ENCODE data around the gene UQCR10. TPM values are rescaled to one million over a fixed set of nuclear protein-coding genes. Genes with fewer than 3 reads are reported as not detected.

Gene UQCR10
- polyA plus RNA-seq, 3 donors: 135 to 165 (median 142) TPM

DNA sequence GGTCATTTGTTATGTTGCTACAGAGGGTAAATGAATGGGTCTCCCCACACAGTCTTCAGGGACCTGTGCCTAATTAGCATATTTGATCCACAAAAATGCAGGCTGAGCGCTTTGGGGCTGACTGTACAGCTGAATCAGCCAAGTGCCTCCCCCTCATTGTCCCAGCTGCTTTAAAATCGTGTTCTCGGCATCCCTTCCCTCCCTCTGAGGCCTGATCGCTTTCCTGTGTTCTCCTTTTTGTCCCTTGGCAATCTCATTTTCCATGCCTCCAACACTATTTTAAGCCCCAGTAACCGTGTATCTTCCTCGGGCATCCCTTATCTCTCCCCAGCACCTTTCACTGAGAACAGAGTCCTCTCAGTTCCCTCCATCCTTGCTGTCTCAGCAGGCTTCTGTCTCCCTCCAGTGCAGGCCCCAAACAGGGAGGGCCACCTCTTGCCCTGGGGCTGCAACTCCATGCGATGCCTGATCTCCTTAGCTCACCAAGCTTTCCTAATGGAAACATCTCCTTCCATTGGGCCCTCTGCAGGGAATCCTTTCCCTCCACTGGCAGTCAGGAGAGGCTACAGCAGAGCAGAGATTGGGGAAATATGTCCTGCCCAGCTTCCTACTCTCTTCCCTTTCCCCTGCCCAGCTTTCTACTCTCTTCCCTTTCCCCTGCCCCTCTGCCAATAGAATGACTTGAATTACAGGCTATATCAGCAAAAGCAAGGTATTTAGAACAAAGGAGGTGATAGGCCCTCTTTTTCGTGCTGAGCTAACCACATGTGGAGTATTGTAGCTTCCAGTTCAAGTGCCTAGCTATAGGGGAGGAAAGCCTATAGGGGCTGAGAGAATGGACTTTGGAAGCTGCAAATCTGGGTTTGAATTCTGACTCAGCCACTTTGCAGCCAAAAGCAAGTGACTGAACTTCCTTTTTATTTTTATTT, 13.8 kb downstream of the UQCR10 start:
- no peak for DNase-seq (ENCODE audit: extremely low read depth in 1 of 11, low read depth in 9 of 11, low spot score in 4 of 11)

DNA sequence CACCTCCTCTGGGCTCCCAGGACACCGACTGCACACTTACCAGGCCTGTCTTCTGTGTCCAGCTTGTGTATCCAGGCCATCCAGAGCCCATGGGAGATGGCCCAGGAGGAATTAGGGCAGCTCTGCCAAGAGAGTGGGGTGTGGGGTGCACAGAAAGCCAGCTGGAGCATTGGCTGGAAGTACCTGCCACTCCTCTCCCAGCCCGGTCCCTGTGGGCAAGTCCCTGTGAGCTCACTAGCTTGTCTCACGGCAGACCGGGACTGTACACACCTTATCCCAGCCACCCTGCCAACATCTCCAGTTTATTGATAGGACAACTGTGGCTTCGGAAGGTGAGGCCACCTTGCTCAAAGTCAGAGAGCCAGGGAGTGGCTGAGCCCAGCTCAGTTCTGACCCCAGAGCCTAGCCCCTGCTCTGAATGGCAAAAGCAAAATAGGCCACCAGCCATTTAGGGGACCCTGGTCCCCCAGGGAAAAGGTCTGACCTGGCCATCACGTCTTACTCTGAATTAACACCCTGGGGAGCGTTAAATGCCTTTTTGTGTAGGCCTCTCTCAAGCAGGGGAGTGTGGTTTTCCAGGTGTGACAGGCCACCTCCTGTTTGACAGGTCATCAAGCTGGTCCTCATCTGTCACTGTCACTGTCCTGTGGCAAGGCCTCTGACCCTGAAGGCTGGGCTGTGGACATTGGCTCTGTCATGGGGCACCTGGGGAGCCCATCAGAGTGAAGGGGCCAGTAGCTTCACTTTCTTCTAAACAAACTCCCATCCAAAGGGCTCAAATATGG, 15.1 kb downstream of the UQCR10 start:
- no peak for DNase-seq (ENCODE audit: extremely low read depth in 1 of 11, low read depth in 9 of 11, low spot score in 4 of 11)

DNA sequence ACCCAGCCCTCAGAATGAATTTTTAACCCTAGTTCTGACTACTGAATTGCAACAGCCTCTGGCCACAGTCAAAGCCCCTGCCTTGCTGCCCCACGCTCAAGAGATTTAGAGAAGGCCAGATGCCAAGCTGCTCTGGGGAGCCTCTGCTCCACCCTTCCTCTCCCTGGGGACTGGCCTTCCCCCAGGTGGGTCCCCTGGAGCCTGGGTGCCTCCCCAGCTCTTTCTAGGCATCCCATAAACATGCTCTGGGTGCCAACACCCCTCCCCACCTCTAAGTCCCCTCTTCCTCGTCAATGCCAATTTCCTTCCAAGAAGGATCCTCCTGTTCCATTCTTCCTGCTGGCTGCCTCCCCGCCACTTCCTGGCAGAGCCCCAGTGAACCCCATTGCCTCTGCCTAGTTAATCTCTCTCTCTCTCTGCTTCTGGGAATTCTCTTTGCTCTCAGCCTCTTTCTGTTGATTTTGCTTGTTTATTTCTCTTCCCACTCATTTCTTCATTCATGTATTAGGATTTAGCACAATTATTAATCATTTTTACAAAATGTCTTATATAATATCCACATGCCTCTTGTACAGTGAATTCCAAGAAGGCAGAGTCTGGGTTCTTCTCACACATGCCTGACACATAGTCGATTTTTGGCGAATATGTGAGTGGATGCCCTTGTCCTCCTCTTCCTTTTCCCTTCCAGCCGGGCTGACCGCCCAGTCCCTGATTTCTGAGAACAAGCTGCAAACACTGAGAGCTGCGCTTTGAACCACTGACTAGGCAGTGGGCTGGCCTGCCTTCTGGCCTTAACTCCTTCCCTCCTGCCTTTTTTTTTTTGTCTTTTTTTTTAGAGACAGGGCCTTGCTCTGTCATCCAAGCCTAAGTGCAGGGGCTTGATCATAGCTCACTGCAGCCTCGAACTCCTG, 17.5 kb downstream of the UQCR10 start:
- DNase-seq (ENCODE audit: extremely low read depth in 1 of 11, low read depth in 9 of 11, low spot score in 4 of 11): no peak

DNA sequence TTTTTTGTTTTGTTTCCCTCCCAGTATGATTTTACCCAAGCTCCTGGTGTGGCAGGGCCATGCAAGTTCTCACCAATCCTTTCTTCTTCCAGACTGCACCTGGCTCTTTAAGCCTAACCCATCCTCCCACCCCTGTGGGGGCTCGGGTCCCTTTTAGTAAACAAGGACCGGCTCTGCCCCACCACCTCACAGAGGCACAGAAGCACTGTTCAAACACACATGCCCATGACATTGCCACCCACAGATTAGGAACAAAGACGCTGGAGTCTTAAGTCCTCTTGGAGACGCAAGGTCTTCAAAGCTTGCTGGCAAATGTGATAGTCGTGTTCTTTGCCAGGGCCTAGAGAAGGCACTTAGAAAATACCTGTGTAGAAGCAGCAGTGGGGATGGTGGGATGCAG, 18.9 kb downstream of the UQCR10 start:
- DNase-seq (ENCODE audit: extremely low read depth in 1 of 11, low read depth in 9 of 11, low spot score in 4 of 11): no peak

DNA sequence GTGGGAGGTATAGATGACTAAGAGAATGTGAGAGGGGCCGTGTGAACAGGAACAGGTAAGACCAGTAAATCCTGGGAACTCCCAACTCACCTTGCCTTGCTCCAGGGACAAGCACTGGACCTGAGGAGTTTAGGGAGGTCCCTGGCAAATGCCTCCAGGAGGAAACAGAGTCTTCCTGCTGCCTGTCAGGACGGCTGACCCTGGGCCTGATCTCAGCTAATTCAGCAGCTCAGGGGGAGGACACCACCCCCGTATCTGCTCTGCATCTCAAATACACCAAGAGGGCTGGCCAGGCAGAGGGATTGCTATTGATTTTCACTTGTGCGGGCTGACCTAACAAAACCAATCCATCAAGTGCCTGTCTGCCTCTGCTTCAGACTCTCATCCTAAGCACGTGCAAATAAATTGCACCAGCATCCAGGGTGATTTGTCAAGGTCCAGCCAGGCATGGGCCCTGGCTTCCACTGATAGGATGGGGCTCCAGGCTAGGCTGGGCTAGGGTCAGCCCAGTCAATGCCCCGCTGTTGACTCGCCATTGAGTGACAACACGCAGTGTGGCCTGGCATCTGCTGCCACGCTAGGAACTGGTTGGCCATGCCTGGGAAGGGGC, 20.3 kb downstream of the UQCR10 start:
- DNase-seq (ENCODE audit: extremely low read depth in 1 of 11, low read depth in 9 of 11, low spot score in 4 of 11): no peak

DNA sequence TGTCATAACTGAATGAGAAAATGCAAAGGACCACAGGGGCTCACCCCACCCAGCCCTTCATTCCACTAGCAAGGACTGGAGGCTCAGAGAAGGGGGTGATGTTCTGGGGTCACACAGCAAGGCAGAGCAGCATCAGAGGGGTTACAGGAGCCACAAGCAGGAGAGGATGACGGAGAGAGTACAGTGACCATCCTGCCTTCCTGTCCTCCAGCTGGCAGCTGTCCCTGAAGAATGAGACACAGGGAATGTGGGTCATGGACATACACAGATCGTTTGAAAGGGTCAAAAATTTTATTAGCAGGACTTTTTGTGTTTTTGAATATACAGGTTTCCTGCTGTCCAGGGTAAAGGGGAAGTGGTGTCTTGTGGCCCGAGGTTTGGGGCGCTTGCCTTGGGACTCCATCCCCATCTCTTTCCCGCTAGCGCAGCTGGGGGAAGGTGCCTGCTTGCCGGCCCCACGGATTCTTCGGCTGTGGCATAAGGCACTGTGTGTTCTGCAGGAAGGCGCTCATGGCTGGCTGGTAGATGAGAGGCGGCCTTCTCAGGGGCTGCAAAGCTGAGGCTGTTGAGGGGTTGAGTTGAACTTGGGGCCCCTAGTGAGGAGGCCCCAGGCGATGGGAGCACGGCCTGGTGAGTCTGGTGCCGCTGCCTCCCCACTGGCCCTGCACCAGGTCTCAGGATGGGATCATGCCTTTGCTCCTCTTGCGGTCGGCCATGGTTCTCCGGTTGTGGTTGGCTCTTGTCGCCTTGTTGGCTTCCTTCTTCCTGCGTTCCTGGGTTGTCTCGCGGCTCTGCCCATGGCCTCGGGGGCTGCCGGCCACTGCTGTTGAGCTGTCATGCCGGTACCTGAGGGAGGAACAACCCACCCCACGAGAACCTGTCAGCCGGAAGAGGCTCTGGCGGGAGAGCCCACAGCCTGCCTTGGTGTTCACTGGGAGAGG, 21.4 kb downstream of the UQCR10 start:
- no peak for DNase-seq (ENCODE audit: extremely low read depth in 1 of 11, low read depth in 9 of 11, low spot score in 4 of 11)

DNA sequence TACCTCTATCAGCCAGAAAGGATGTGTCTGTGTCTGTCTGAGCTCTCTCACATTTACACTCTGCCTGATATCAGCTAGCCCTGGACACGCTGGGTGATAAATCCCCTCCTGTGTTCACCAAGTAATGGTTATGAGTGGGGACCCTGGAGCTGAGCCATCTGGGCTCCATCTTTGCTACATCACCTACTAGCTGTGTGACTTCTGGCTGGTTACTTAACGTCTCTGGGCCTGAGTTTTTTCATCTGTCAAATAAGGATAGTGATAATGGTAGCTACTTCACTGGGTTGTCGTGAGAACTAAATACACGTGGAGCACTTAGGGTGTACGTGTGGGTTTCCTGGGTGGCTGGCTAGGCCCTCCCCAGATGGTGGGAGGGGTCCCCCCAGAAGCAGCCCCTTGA, 22.9 kb downstream of the UQCR10 start:
- no peak for DNase-seq (ENCODE audit: extremely low read depth in 1 of 11, low read depth in 9 of 11, low spot score in 4 of 11)

DNA sequence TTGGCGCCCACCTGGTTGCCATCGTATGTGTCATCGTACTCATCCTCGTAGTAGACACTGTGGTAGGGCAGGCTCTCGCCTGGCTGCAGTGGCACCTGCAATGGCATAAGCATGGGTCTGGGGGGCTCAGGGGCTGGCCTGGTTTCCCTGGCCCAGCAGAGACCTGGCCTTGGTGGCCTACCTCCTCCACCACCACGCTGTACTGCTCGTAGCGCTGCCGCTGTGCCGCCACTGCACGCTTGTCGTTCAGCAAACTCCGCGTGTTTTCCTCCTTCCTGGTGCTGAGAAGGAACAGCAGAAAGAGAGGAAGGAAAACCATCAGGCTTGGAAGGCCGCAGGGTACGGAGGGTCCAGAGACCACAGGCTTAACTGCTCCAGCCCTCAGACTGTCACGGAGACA, 26.2 kb downstream of the UQCR10 start:
- no peak for DNase-seq (ENCODE audit: extremely low read depth in 1 of 11, low read depth in 9 of 11, low spot score in 4 of 11)

DNA sequence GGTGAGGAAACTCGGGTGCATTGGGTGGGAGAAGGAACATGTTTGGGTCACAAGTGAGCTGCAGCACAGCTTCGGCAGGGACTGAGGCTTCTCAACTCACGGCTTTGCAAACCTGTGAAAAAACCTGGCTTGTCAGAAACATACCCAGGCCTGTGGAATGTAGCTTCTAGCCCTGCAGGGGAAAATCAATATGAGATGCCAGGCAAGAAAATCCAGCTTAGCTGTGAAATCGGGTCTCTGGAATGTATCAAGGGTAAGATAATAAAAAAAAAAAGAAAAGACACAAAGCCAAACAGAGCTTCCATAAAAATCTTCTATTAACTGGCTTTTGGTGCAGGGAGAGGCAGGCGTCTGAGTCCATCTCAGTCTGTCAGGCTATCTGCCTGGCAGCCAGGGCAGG, 28.5 kb downstream of the UQCR10 start:
- DNase-seq (ENCODE audit: extremely low read depth in 1 of 11, low read depth in 9 of 11, low spot score in 4 of 11): no peak

DNA sequence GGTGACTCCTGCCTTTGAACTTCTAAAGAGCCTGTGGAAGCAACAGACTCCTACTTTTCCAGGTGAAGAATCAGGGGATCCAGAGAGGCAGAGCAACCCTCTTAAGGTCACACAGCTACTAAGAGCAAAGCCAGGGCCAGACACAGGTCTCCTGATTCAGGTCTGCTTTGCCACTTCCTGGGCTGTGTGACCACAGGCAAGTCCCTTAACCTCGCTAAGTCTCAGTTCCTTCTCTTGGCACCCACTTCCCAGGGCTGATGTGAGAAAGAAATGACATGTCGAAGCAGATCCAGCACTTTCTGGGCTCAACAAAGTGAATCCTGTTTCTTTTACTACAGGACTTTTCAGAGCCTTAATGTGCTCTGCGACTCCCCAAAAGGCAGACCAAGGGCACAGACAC, 30.2 kb downstream of the UQCR10 start:
- no peak for DNase-seq (ENCODE audit: extremely low read depth in 1 of 11, low read depth in 9 of 11, low spot score in 4 of 11)

DNA sequence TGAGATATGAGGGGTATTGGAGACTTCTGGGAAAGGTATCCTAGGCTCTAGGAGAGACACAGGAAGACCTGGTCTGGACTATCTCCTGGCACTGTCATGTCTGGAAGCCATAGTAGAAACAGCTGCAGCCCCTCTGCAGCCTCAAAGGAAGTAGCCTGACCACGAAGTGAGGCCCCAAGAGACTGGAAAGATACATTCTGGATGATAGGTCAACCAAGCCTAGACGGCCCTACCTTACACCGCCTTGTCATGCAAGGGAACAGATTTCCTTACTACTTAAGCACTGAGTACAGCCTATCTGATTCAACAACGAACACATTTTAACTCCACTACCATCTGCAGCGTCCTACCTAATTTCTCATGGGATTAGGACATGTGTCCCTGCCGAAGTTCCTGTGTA, 31.1 kb downstream of the UQCR10 start:
- no peak for DNase-seq (ENCODE audit: extremely low read depth in 1 of 11, low read depth in 9 of 11, low spot score in 4 of 11)

DNA sequence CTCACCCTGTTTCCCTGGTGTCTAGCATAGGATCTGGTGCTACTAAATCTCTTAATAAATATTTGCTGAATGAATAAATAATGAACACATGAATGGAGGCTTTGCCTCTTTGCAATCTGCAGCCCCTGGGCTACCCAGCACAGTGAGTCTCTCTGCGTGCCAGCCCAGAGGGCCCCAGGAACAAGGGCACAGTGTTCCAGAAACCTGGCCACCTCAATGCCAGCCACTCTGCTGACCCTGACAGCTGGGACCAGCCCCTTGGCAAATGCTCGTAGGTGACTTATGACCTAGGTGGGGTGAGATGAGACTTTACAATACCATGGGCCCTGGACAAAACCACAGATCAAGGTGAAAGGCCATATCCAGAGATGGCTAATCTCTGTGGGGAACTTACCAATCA, 31.6 kb downstream of the UQCR10 start:
- no peak for DNase-seq (ENCODE audit: extremely low read depth in 1 of 11, low read depth in 9 of 11, low spot score in 4 of 11)

DNA sequence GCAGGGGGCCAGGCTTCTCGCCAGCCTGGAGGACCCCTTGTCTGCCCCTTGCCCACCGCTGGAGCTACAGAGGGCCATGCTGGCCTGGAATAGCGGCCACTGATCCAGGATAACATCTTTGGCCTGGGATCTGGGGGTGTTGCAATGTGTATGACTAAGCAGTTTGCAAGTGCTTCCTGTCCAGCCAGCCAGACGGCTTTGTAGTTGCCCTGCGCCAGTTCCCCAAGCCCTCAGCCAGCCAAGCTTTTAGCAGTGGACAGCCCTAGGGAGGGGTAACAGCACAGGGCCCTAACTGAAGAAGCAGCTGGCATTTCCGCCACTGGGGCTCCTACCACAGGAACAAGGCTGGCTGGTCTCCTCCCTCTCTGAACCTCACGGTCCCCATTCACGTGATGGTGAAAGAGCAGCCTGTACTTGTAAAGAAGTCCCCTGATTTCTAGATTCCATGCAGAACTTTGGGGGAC, 32.1 kb downstream of the UQCR10 start:
- no peak for DNase-seq (ENCODE audit: extremely low read depth in 1 of 11, low read depth in 9 of 11, low spot score in 4 of 11)

DNA sequence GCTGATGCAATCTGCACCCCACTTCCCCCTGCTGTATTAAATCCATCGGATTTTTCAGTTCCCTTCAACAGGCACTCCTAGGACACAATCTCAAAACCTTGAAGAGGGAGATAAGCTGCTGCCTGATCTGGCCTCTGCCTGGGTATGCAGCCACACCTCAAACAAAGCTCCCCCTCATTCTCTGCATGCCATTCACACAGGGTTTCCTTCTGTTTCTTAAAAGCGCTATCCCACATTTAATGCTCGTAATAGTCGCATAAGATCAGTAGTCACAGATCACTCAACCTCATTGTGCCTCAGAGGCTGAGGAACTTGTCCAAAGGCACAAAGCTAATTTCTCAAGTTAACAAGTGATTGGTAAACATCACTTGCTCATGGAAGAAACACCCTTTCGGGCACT, 34.0 kb downstream of the UQCR10 start:
- no peak for DNase-seq (ENCODE audit: extremely low read depth in 1 of 11, low read depth in 9 of 11, low spot score in 4 of 11)

DNA sequence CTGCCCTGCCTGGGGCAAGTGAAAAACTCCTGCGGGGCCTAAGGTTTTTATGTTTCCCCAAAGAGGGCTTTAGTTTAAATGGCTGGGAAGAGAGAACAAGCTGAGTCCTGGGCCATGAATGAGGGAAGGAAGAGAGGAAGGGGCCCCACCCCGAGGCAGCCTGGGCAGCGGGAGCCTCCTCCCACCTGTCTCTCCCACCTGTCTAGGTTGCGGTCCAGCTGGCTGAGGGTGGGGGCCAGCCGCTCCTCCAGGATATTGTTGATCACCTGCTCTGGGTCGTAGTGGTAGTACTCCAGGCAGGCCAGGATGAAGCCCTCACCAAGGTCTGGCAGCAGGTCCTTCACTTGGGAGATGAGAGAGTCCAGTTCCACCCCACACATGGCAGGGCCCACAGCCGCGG, 34.6 kb downstream of the UQCR10 start:
- DNase-seq (ENCODE audit: extremely low read depth in 1 of 11, low read depth in 9 of 11, low spot score in 4 of 11): no peak

DNA sequence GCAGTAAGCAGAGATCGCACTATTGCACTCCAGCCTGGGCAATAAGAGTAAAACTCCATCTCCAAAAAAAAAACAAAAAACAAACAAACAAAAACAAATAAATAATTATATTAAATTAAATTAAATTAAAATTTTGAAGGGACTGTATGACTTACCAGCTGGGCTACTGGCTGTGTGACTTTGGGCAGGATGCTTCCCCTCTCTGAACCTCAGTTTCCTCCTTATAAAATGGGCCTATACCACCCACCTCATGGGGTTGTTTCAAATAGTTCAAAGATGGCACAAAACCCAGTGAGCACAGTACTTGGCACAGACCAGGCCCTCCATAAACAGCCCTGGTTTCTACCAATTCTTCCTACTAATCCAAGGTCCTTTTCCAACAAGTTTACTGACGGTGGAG, 36.0 kb downstream of the UQCR10 start:
- no peak for DNase-seq (ENCODE audit: extremely low read depth in 1 of 11, low read depth in 9 of 11, low spot score in 4 of 11)

DNA sequence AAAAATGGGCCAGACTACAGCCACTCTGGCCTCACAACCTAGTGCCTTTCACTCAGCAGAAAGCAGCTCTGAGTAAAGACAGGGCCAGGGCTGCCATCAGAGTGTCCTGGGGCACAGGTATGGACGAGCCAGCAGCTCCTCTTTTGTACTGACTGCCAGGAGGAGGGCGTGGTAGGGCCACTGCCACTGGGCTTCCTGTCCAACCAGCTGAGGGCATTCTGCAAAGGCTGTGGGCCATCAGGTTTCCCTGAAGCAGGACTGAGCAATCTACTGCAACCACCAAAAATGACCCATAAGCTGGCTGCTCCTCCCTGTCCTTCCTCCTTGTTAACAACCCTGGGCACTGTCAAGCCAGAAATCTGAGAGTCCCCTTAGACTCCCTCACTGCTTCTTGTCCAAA, 37.8 kb downstream of the UQCR10 start:
- DNase-seq (ENCODE audit: extremely low read depth in 1 of 11, low read depth in 9 of 11, low spot score in 4 of 11): no peak

DNA sequence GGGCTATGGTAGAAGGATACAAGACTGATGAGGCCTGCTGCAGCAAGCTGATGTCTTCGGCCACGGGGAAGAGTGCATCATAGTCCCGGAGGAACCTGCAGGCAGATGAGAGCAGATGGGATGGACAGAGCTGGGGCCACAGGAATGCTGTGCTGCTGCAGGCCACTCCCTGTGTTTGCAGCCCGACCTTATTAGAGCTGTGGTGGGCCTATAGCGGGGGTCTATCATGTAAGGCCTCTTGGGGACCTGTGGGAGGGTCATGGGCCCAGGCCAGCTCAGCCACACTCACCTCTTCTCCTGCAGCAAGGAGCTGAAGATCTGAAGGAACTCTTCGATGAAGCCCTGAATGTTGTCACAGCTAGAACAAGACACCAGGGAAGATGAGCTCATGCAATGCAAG, 39.0 kb downstream of the UQCR10 start:
- no peak for DNase-seq (ENCODE audit: extremely low read depth in 1 of 11, low read depth in 9 of 11, low spot score in 4 of 11)

All from renal cortex interstitium (tissue), 11 donors.